GM12872 (cell line): Measurements from ENCODE around the gene NUMA1.

Source experiments
- CTCF ChIP-seq: IDR thresholded peaks from 3 replicates; pipeline ENCODE4 v1.5.1; 2011; ENCODE audit warnings: low read depth, mild to moderate bottlenecking, low read length, moderate library complexity; ENCODE audit not compliant: insufficient read depth

Gene NUMA1

DNA sequence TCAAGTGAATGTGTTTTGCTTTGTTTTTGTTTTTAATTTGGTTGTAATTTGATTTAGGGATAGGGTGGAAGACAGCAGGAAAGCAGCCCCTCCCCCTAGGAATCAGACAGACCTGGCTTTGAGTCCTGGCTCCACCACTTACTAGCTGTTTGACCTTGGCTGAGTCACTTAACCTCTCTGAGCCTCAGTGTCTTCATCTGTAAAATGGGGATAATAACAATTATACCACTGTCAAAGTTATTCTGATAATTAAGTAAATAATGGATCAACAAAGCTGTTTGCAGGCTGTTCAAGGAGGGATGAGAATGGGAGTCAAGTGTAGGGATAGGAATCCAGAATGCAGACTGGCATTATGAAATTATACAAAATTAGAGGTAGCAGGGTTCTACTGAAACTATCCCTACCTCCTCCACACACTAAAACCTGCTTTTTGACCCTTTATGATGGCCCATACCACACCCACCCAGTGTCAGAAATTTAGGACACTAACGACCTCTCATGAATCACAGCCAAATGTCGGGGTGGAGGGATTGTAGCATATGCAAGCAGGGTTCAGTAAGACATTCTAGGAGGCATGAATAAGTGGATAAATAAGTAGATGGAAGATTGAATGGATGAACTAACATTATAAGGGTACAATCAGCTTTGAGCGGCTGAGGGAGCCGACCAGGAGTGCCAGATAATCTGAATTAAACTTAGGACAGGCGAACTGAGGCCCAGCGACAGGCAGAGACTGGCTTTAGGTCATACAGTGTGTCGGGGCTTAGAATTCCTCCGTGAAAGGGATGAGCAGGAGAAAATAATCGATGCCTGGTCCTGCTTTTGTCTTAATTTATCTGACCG is 31.2 kb upstream of the NUMA1 start:
- no peak for TF ChIP-seq CTCF

GRCh38 chr11:72105888-72106287 is 25.5 kb upstream of the NUMA1 start, which contains the start of gene TOMT:
TSS of gene TOMT (plus strand) at chr11:72105924. CDS start at chr11:72105952, 28 bp downstream.
- no peak for TF ChIP-seq CTCF

GRCh38 chr11:72103754-72104167 is 23.4 kb upstream of the NUMA1 start:
- TF ChIP-seq CTCF, result no peak

GRCh38 chr11:72102946-72103753 is 22.8 kb upstream of the NUMA1 start, which contains the start of gene LAMTOR1:
TSS of gene LAMTOR1 (minus strand) at chr11:72103297. CDS start at chr11:72103224, 73 bp downstream.
- peak; percentile 53 for TF ChIP-seq CTCF

DNA sequence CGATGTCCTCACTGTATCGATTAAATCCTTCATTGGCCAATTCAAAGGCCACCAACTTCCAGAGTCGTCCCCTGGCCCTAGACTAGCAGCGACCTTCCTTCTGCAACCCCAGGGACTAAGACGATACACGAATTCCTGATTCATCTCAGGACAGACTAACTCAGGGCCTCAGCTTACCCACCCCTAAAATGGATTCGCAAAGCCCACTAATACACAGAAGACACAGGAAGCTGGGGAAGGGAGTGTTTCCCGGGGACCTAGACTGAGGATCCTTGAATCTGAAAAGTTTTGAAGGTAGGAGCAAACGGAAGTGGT is 22.2 kb upstream of the NUMA1 start:
- no peak for TF ChIP-seq CTCF

- no peak for TF ChIP-seq CTCF
These were observed 21.8 kb upstream of the NUMA1 start for GRCh38 chr11:72102162-72102561.

DNA sequence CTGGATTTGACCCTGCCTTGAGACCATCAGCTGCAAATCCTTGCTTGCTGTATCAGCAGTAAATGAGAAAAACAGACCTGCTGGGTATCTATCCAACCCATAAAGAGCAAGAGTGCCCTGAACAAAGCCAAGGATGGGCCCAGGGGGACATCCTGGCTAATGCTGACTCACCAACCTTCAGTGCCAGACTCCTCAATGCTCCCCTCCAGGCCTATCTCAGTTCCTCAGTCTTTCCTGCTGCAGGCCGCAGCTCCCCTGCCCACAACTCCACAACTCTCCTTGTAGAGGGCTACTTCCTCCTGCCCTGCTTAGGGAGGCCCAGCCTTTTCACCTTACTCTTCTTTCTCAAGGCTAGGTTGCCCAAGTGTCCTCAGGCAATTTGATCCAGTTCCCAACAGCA is 20.1 kb upstream of the NUMA1 start:
- TF ChIP-seq CTCF, result no peak
